GM12801 (cell line): Measurements from ENCODE around the gene HS3ST1.

Source experiments
- TF ChIP-seq, protein P1 (sequence below): IDR thresholded peaks from one replicate; pipeline ENCODE4 v1.5.1; 2011; ENCODE audit warnings: control low read depth; ENCODE audit not compliant: insufficient read length; ENCODE audit errors: extremely low read depth

The HS3ST1 gene

DNA sequence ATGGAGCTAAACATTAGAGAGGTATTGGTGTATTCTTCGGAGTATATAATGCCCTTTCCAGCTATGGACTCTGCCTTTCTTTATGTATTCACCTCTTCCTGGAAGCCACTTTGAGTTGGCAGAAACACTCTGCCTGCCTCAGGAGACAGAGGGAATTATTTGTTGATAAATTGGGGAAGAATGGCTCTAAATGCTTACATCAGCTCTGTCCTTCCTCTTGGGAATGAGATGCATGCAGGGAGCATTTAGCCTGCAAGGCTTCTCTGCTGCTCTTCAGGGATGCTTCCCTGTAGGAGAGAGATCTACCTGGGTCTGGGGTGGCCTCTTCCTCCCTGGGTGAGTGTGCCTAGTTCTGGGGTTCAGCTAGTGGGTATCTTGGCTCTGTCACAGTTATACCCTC lies 6.9 kb upstream of the HS3ST1 start:
- TF ChIP-seq, protein P1, sequence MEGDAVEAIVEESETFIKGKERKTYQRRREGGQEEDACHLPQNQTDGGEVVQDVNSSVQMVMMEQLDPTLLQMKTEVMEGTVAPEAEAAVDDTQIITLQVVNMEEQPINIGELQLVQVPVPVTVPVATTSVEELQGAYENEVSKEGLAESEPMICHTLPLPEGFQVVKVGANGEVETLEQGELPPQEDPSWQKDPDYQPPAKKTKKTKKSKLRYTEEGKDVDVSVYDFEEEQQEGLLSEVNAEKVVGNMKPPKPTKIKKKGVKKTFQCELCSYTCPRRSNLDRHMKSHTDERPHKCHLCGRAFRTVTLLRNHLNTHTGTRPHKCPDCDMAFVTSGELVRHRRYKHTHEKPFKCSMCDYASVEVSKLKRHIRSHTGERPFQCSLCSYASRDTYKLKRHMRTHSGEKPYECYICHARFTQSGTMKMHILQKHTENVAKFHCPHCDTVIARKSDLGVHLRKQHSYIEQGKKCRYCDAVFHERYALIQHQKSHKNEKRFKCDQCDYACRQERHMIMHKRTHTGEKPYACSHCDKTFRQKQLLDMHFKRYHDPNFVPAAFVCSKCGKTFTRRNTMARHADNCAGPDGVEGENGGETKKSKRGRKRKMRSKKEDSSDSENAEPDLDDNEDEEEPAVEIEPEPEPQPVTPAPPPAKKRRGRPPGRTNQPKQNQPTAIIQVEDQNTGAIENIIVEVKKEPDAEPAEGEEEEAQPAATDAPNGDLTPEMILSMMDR: no peak

DNA sequence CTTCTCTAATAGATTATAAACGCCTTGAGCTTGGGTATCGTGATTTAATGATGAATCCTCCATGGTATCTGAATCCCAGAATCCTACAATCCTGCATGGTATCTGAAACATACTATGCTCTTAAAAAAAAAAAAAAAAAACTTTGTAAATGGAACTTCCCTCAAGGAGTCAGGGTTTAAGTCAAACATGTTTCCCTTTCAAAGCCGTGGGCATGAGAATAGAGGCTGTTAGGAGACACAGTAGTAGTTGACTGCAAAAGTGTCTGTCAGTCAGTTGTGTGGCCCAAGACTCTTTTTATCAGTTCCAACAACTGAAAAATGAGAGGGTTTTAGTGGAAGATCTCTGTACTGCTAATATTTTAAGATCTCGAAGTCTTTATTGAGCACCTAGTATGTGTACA lies 2.4 kb upstream of the HS3ST1 start:
- TF ChIP-seq, protein P1: no peak

DNA sequence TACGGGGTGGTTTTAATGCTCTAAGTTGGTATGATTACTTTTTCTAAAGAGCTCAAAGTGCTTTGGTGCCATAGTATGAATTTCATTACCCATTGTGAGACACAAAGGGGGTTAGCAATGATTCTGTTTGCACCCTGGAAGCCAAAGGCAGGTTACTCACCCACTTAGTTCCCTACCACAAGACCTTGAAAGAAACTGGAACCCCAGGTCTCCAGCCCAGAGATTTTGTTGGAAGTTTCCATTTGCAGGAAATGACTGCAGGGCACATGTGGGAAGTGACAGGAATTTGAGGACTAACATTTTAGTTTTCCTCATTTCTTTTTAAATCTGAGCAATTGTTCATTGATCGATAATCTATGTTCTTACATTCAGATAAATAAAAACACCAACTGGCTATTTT lies 1.8 kb upstream of the HS3ST1 start:
- TF ChIP-seq, protein P1: no peak

DNA sequence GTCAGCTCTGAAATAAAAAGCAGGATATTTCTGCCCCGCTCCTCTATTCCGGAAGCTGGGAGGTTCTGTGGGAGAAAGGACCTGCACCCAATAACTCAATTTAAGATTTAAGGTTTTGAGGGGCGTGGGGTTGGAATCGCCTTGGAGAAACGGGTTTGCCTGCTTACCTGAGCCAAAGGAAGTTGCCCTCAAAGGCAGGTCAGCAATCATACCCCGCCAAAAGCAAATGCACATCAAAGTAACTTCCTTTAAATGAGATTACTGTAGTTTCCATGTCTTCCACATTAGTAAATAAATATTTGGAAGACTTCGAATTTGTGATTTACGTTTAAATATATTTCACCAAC lies 978 bp upstream of the HS3ST1 start:
- TF ChIP-seq, protein P1: no peak

DNA sequence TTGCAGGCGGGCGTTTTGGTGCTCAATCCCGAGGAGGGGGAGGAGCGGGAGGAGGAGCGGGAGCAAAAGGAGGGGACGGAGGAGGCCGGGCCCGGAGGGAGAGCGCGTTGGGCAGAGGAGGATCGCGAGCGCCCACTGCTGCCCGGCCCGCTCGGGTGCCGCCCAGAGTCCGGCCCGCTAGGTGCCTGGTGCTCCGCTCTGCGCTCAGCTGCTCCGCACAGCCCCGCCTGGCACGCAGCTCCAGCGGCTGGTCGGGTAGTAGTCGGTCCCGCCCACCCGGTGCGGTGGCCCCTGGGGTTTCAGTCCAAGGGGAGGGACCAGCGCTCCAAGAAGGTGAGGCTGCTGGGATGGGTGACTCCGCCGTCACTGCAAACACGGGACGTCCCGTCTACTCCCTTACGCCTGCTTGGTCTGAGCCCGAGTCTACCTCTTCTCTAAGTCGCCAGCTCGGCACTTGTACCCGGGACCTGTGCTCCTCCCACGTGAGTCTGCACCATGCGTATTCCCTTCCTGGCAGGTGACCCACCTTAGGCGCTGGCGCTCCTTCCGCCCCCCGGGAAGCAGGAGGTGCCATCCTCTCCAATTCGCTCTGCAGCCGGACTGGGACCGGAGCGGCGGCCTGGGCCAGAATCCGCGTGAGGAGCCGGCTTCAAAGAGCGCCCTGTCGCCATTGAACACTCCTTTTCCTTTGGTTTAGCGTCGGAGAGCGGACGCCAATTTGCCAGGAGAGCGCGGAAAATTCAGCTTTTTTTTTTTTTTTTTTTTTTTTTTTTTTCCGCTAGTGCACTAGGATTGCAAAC lies 405 bp upstream of the HS3ST1 start:
- TF ChIP-seq, protein P1: no peak

DNA sequence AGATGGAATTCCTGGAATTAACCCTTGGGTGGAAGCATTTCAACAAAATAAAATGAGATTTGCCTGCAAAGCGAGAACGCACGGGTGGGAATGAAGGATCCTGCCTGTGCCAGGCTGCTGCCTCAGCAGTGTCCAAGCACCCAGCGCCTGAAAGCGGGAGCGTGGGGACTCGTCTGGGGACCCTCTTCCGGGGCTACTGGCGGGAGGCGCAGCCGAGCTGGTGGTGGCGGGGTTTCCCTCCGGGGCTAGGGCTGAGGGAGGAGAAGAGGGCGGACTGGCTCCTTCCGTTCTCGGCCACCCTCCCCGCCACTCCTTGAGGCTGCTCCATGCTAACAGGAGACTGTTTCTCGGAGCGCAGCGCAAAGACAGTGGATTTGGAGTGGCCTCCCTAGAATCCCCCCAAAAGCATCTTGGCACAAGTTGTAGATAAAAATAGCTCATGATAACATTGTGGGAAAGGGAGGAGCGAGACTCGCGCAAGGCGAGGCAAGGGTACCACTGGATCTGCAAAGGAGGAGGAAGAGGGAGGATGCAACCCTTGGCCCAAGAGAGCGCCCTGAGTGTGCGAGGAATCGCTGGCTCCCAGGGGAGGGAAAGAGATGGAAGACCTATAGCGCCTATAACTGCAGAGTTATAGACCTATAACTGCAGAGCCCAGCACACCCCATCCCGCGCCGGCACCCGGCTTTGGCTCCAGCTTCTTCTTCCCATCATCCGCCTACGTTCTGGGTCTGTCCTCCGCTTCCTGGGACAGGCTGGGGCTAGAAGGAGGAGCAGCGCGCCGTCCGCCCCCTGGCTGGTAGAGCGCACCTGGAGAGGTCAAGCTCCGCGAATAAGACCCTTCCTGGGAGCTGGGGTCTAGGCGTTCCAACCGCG lies 1.3 kb downstream of the HS3ST1 start:
- TF ChIP-seq, protein P1: no peak

DNA sequence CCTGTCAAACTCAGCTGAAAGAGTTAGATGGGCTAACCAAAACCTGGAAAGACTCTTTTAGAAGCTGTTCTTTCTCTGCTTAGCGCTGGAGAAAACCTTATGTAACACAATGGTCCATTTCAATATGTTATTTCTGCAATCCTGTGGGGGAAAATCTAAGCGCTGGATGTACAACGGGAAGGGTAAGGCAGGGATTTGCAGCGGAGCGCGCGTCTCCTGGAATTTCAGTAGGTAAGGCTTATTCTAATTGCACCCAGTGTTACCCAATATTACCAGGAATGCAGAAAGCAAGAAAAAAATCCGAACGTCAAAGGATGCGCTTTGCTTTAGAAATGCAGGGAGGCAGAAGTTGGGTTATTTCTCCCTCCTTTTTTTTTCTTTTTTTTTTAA lies 2.0 kb downstream of the HS3ST1 start:
- TF ChIP-seq, protein P1: no peak
